ENCODE data around the gene OTOA.
A peak's percentile ranks its signal among the peaks of the same experiment; 100 is the strongest.
"Not testable (repeated sequence)": the region's sequence is repeated elsewhere in the genome, so short reads cannot be mapped to it uniquely, and the experiment has no call there.

Gene OTOA

DNA sequence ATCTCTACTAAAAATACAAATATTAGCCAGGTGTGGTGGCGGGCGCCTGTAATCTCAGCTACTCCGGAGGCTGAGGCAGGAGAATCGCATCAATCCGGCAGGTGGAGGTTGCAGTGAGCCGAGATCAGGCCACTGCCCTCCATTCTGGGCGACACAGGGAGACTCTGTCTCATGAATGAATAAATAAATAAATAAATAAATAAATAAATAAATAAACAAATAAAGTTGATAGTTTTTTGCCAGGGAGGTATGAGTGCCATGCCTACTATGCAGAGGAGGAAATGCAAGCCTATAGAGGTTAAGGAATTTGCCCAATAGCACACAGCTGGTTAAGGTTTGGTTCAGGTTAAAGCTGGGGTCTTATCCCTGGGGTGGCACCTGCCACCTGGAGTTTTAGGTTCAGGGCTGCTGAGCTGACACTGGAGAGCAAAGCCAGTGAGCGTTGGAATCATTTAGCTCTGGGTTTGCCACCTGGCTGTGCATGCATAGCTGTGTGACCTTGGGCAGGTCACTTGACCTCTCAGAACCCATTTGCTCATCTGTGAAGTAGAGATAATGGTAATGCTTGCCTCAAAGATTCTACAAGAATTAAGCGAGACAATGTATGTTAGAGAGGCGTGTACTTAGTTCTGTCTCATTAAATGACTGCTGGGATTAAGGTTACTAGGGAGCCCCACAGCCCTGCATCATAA is 1.2 kb downstream of the OTOA start:
- no peak overlapping the region for H3K27ac ChIP-seq
- no peak for TF ChIP-seq ZFX (IDR thresholded peaks at IDR 0.05; ENCODE audit: borderline replicate concordance)
- TF ChIP-seq, protein P1, sequence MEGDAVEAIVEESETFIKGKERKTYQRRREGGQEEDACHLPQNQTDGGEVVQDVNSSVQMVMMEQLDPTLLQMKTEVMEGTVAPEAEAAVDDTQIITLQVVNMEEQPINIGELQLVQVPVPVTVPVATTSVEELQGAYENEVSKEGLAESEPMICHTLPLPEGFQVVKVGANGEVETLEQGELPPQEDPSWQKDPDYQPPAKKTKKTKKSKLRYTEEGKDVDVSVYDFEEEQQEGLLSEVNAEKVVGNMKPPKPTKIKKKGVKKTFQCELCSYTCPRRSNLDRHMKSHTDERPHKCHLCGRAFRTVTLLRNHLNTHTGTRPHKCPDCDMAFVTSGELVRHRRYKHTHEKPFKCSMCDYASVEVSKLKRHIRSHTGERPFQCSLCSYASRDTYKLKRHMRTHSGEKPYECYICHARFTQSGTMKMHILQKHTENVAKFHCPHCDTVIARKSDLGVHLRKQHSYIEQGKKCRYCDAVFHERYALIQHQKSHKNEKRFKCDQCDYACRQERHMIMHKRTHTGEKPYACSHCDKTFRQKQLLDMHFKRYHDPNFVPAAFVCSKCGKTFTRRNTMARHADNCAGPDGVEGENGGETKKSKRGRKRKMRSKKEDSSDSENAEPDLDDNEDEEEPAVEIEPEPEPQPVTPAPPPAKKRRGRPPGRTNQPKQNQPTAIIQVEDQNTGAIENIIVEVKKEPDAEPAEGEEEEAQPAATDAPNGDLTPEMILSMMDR (IDR thresholded peaks at IDR 0.05), result no peak

DNA sequence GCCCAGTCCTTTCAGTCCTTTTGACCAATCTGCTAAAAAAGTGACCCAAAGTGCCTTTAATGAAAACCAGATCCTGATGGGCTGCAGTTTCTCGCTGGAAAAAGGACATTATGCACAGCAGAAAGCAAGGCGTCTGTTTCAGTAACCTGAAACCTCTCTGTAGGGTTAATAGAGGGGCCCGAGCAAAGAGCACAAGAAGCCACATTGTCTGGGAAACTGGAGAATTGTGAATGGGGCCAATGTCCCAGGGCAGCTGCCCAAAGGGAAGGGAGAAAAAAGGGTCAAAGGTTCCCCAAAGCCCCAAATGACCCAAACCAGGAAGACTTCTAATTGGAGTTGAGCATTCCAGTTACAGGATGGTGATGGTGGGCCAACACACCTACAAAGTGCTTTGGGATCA is 3.0 kb downstream of the OTOA start:
- no peak for TF ChIP-seq ZFX (IDR thresholded peaks at IDR 0.05; ENCODE audit: borderline replicate concordance)
- TF ChIP-seq, protein P1 (IDR thresholded peaks at IDR 0.05), result no peak
- H3K27ac ChIP-seq, result no peak overlapping the region

DNA sequence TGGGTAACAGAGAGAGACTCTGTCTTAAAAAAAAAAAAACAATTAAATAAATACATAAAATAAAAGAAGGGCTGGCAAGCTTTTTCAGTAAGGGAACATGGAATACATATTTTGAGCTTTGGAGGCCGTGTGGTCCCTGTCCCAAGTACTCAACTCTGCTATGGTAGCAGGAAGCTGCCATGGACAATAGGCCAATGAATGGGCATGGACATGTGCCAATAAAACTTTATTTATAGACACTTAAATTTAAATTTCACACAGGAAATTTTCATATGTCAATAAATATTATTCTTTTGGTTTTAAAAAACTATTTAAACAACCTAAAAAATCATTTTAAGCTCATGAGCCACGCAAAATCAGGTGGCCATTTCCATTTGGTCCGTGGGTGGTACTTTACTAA is 3.8 kb downstream of the OTOA start:
- no peak for TF ChIP-seq ZFX (IDR thresholded peaks at IDR 0.05; ENCODE audit: borderline replicate concordance)
- TF ChIP-seq, protein P1 (IDR thresholded peaks at IDR 0.05), result no peak
- no peak overlapping the region for H3K27ac ChIP-seq

DNA sequence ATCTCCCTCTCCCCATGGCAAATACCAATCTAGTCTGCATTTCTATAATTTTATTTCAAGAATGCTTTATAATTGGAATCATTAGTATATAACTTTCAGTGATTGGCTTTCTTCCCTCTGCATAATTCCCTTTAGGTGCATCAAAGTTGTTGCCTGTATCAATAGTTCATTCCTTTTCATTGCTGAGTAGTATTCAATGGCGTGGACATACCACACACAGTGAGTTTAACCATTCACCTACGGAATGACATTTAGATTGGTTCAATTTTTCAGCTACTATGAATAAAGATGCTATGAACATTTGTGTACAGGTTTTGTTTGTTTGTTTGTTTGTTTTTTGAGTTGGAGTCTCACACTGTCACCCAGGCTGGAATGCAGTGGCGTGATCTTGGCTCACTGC is 9.7 kb downstream of the OTOA start:
- no peak overlapping the region for H3K27ac ChIP-seq
- TF ChIP-seq, protein P1 (IDR thresholded peaks at IDR 0.05), result no peak
- no peak for TF ChIP-seq ZFX (IDR thresholded peaks at IDR 0.05; ENCODE audit: borderline replicate concordance)

DNA sequence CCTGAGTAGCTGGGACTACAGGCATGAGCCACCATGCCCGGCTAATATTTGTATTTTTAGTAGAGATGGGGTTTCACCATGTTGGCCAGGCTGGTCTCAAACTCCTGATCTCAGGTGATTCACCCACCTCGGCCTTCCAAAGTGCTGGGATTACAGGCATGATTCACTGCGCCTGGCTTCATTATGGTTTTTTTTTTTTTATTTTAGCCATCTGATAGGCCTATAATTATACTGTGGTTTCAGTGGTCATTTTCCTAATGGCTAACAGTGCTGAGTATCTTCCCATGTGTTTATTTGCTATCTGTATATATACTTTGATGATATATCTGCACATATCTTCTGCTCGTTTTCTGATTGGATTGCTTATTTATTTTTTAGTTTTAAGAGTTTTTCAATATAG is 10.7 kb downstream of the OTOA start:
- not testable (repeated sequence) for H3K27ac ChIP-seq

DNA sequence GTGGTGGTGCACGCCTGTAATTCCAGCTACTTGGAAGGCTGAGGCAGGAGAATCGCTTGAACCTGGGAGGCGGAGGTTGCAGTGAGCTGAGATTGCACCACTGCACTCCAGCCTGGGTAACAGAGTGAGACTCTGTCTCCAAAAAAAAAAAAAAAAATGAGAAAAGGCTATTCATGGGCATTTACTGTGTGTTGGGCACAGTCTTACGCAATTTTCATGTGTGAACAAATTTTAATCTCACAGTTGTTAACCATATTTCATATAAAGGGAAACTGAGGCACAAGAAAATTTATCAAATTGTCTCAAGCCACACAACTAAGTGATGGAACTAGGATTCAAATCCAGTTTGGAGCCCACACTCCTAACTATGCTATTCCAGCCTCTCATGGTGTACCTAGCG is 16.9 kb downstream of the OTOA start:
- H3K27ac ChIP-seq, result not testable (repeated sequence)

DNA sequence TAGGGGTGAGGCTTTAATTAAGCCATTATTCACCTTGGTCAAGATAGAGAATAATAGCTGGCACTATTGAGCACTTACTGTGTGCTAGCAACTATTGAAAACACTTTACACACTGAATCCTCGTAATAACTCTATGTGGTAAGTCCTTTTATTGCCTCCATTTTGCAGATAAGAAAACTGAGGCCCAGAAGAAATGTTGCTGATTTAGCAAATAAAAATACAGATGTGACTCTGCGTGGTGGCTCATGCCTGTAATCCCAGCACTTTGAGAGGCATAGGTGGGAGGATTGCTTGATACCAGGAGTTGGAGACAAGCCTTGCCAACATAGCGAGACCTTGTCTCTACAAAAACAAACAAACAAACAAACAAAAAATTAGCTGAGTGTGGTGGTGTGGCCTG is 19.4 kb downstream of the OTOA start:
- H3K27ac ChIP-seq, result no peak overlapping the region
- TF ChIP-seq, protein P1 (IDR thresholded peaks at IDR 0.05), result no peak
- no peak for TF ChIP-seq ZFX (IDR thresholded peaks at IDR 0.05; ENCODE audit: borderline replicate concordance)

DNA sequence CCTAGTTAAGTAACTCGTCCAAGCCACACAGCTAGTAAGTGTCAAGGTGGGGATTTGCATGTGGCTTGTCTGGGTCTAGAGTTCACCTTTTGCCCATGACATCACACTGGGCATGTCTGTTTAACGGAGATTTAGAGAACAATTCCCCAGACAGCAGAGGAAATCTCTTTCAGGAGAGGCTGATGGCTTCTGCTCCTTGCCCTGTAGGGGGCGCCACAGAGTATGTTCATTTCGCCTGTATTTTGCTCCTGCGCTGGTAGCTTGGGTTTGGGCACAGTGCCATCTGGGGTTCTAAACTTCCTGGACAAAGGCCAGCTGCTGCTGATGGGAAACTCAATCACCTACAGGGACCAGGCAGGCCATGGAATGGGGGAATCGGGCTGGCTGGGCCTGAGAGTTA is 20.4 kb downstream of the OTOA start:
- TF ChIP-seq, protein P1 (IDR thresholded peaks at IDR 0.05), result peak; percentile 74
- no peak for TF ChIP-seq ZFX (IDR thresholded peaks at IDR 0.05; ENCODE audit: borderline replicate concordance)
- no peak overlapping the region for H3K27ac ChIP-seq
